ENCODE data around the gene CCDC47. TPM values are rescaled to one million over a fixed set of nuclear protein-coding genes. Genes with fewer than 3 reads are reported as not detected.

Gene CCDC47
- total and polyA plus RNA-seq, 2 of the 13 experiments (the other 11 are each of a cell fraction or from before 2014, with no cell fraction given), result 59.3 to 99.5 TPM

DNA sequence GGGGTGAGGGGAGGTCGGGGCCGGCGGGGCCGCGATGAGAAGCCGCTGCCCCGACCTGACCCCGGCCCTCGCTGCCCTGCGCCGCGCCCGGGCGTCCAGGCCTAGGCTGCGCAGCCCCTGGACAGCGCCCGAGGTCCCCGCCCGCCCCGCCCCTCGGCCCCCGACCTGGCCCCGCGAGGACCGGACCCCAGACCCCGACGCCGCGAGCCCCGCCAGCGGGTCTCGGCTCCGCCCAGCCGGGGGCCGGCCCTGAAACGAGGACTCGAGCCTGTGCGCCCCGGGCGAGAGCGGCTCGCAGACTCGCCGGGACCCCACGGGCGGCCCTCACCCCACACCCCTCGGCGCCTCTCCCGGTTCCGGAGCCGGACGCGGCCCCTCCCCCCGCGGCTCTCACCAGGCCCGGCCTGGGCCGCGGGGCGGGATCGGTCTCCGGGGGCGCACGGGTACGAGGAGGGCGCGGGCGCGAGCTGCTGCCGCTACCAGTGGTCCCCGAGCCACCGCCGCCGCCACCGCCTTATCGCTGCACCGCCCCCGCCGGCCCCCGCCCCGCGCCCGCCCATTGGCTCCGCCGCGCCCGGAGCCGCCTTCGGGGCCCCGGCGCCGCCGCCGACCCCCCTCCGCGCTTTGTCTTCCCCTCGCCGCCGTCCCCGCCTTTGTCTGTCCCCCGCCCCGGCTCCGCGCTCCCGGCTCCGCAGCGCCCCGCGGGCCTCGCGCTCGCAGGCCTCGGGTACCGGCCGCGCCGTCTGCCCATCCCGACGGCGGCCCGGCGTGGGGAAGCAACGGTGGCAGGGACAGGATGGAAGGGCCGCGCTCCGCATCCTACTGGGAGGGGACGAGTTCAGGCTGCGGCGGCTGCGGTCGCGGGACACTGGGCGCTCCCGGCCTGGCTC is 73.5 kb downstream of the CCDC47 start, which contains the start of gene LIMD2 (continued):
- TF ChIP-seq, protein P1, sequence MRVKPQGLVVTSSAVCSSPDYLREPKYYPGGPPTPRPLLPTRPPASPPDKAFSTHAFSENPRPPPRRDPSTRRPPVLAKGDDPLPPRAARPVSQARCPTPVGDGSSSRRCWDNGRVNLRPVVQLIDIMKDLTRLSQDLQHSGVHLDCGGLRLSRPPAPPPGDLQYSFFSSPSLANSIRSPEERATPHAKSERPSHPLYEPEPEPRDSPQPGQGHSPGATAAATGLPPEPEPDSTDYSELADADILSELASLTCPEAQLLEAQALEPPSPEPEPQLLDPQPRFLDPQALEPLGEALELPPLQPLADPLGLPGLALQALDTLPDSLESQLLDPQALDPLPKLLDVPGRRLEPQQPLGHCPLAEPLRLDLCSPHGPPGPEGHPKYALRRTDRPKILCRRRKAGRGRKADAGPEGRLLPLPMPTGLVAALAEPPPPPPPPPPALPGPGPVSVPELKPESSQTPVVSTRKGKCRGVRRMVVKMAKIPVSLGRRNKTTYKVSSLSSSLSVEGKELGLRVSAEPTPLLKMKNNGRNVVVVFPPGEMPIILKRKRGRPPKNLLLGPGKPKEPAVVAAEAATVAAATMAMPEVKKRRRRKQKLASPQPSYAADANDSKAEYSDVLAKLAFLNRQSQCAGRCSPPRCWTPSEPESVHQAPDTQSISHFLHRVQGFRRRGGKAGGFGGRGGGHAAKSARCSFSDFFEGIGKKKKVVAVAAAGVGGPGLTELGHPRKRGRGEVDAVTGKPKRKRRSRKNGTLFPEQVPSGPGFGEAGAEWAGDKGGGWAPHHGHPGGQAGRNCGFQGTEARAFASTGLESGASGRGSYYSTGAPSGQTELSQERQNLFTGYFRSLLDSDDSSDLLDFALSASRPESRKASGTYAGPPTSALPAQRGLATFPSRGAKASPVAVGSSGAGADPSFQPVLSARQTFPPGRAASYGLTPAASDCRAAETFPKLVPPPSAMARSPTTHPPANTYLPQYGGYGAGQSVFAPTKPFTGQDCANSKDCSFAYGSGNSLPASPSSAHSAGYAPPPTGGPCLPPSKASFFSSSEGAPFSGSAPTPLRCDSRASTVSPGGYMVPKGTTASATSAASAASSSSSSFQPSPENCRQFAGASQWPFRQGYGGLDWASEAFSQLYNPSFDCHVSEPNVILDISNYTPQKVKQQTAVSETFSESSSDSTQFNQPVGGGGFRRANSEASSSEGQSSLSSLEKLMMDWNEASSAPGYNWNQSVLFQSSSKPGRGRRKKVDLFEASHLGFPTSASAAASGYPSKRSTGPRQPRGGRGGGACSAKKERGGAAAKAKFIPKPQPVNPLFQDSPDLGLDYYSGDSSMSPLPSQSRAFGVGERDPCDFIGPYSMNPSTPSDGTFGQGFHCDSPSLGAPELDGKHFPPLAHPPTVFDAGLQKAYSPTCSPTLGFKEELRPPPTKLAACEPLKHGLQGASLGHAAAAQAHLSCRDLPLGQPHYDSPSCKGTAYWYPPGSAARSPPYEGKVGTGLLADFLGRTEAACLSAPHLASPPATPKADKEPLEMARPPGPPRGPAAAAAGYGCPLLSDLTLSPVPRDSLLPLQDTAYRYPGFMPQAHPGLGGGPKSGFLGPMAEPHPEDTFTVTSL (CRISPR knock-in tag; IDR thresholded peaks at IDR 0.05; ENCODE audit: borderline replicate concordance), result no peak
- TF ChIP-seq ZNF333 (CRISPR knock-in tag; IDR thresholded peaks at IDR 0.05; ENCODE audit: borderline replicate concordance) (no peak), EEA1 (CRISPR knock-in tag; IDR thresholded peaks at IDR 0.05; ENCODE audit: borderline replicate concordance) (peak; percentile 36; the same call in 1 of the 2 replicates), ZBTB2 (CRISPR knock-in tag; IDR thresholded peaks at IDR 0.05; ENCODE audit: low read depth) (peak; percentile 61), ZNF546 (CRISPR knock-in tag; conservative IDR thresholded peaks at IDR 0.05) (0 out of 2 replicates have a peak, but pooled peaks have one; percentile 34), XRCC5 (optimal IDR thresholded peaks at IDR 0.05; ENCODE audit: low read length) (peak; percentile 44), ETS1 (CRISPR knock-in tag; IDR thresholded peaks at IDR 0.05) (0 out of 2 replicates have a peak, but pooled peaks have one; percentile 37), MZF1 (CRISPR knock-in tag; IDR thresholded peaks at IDR 0.05; ENCODE audit: borderline replicate concordance) (no peak), ZSCAN25 (CRISPR knock-in tag; IDR thresholded peaks at IDR 0.05) (no peak)
- TF ChIP-seq, protein P2, sequence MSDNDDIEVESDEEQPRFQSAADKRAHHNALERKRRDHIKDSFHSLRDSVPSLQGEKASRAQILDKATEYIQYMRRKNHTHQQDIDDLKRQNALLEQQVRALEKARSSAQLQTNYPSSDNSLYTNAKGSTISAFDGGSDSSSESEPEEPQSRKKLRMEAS (IDR thresholded peaks at IDR 0.05), result peak; percentile 58; the same call in 1 of the 2 replicates
- TF ChIP-seq, protein P3, sequence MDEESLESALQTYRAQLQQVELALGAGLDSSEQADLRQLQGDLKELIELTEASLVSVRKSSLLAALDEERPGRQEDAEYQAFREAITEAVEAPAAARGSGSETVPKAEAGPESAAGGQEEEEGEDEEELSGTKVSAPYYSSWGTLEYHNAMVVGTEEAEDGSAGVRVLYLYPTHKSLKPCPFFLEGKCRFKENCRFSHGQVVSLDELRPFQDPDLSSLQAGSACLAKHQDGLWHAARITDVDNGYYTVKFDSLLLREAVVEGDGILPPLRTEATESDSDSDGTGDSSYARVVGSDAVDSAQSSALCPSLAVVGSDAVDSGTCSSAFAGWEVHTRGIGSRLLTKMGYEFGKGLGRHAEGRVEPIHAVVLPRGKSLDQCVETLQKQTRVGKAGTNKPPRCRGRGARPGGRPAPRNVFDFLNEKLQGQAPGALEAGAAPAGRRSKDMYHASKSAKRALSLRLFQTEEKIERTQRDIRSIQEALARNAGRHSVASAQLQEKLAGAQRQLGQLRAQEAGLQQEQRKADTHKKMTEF (CRISPR knock-in tag; IDR thresholded peaks at IDR 0.05), result 0 out of 2 replicates have a peak, but pooled peaks have one; percentile 5
- TF ChIP-seq, protein P4, sequence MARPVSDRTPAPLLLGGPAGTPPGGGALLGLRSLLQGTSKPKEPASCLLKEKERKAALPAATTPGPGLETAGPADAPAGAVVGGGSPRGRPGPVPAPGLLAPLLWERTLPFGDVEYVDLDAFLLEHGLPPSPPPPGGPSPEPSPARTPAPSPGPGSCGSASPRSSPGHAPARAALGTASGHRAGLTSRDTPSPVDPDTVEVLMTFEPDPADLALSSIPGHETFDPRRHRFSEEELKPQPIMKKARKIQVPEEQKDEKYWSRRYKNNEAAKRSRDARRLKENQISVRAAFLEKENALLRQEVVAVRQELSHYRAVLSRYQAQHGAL (CRISPR knock-in tag; IDR thresholded peaks at IDR 0.05; ENCODE audit: not compliant biosample characterization), result no peak
- TF ChIP-seq, protein P5, sequence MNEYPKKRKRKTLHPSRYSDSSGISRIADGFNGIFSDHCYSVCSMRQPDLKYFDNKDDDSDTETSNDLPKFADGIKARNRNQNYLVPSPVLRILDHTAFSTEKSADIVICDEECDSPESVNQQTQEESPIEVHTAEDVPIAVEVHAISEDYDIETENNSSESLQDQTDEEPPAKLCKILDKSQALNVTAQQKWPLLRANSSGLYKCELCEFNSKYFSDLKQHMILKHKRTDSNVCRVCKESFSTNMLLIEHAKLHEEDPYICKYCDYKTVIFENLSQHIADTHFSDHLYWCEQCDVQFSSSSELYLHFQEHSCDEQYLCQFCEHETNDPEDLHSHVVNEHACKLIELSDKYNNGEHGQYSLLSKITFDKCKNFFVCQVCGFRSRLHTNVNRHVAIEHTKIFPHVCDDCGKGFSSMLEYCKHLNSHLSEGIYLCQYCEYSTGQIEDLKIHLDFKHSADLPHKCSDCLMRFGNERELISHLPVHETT (CRISPR knock-in tag; conservative IDR thresholded peaks at IDR 0.05), result 0 out of 2 replicates have a peak, but pooled peaks have one; percentile 19
